ENCODE measurements around the gene HSPA12A. TPM values are rescaled to one million over a fixed set of nuclear protein-coding genes. Genes with fewer than 3 reads are reported as not detected.

Gene HSPA12A
- total and polyA plus RNA-seq, 9 of the 15 experiments (the other 6 are each of a cell fraction or from before 2014, with no cell fraction given), result 0.01 to 0.18 (median 0.04) TPM; not detected in 4

GRCh38 chr10:116708391-116708821 lies 34.0 kb downstream of the HSPA12A start (continued):
- TF ChIP-seq ZBTB49 (CRISPR knock-in tag; IDR thresholded peaks at IDR 0.05; ENCODE audit: borderline replicate concordance) (no peak), ZNF232 (CRISPR knock-in tag; IDR thresholded peaks at IDR 0.05) (no peak), ILK (tag; IDR thresholded peaks at IDR 0.05; ENCODE audit: borderline replicate concordance, low read depth) (no peak), ZNF431 (CRISPR knock-in tag; IDR thresholded peaks at IDR 0.05) (no peak)

GRCh38 chr10:116707981-116708380 lies 34.4 kb downstream of the HSPA12A start:
- DNase-seq (ENCODE audit: extremely low read depth in 1 of 4, low spot score in 3 of 4) (no peak), FAIRE-seq (no peak), ATAC-seq (no peak)
- no peaks in the 10 kb centered on the region for H3K9me1 ChIP-seq (ENCODE audit: control insufficient read depth, insufficient read depth, low read length)
- WGBS (ENCODE audit: insufficient coverage, low coverage, missing lambda C conversion rate), result 0% methylated on average over 7 of the region's 14 CpGs
- H3K27me3 ChIP-seq (ENCODE audit: control insufficient read depth in 2 of 2, insufficient read depth in 2 of 2, low read length in 2 of 2), result peaks cover 0 to 5% of the 10 kb centered on the region in 2 experiments; a peak in 1 of 5 replicates
- POLR2A ChIA-PET, result no interaction called here
- H3K9ac ChIP-seq (ENCODE audit: insufficient read depth in 1 of 2, low read depth in 2 of 2, low read length in 2 of 2), result no peak overlapping the region
- H3K4me3 ChIP-seq, result no peak overlapping the region
- H3K4me1 ChIP-seq (replicated peaks in 1 of 2; ENCODE audit: control insufficient read depth in 2 of 2, insufficient read depth in 2 of 2, low read length in 2 of 2), result no peaks in the 10 kb centered on the region
- CTCF ChIA-PET (ENCODE audit: low intra/inter-chr PET ratio), result no interaction called here
- no peak overlapping the region for H2AFZ ChIP-seq (ENCODE audit: low read depth, low read length)
- no TSS peak for BruUV-seq (replicated peaks)
- in situ Hi-C loops (cut with MboI) (no loop called here), intact Hi-C loops (cut with micrococcal nuclease) (no loop called here)
- H3K9me3 ChIP-seq (replicated peaks; ENCODE audit: control insufficient read depth, insufficient read depth, low read depth, low read length), result no peaks in the 10 kb centered on the region
- no peaks in the 10 kb centered on the region for H3K79me2 ChIP-seq (ENCODE audit: control insufficient read depth, insufficient read depth, low read length)
- H3K4me2 ChIP-seq (ENCODE audit: insufficient read depth, low read length), result no peak overlapping the region
- H3K27ac ChIP-seq (ENCODE audit: extremely low read depth, low read depth, low read length), result no peak overlapping the region
- H4K20me1 ChIP-seq (replicated peaks; ENCODE audit: control insufficient read depth, insufficient read depth, low read length), result no peaks in the 10 kb centered on the region
- H3K36me3 ChIP-seq (ENCODE audit: control insufficient read depth, insufficient read depth, low read length), result no peaks in the 10 kb centered on the region
- TF ChIP-seq CC2D1A (IDR thresholded peaks at IDR 0.05), result no peak
- TF ChIP-seq RBM22 (IDR thresholded peaks at IDR 0.05; ENCODE audit: low read depth, low read length, poor library complexity, severe bottlenecking), result no peak
- no peak for TF ChIP-seq CXXC5 (CRISPR knock-in tag; IDR thresholded peaks at IDR 0.05)
- no peak for TF ChIP-seq SOX6 (IDR thresholded peaks at IDR 0.05)
- TF ChIP-seq PTRF (tag; IDR thresholded peaks at IDR 0.05), result no peak
- TF ChIP-seq XRCC3 (IDR thresholded peaks at IDR 0.05), result no peak
- no peak for TF ChIP-seq CREM (IDR thresholded peaks at IDR 0.05; ENCODE audit: low read depth)
- no peak for TF ChIP-seq UBTF (IDR thresholded peaks at IDR 0.05; ENCODE audit: borderline replicate concordance in 1 of 2, low read depth in 2 of 2, low read length in 2 of 2)
- no peak for TF ChIP-seq RBM15 (IDR thresholded peaks at IDR 0.05; ENCODE audit: insufficient read depth, low read length)
- no peak for TF ChIP-seq ARID1B (IDR thresholded peaks at IDR 0.05)
- TF ChIP-seq ELF4 (CRISPR knock-in tag; IDR thresholded peaks at IDR 0.05), result no peak
- TF ChIP-seq KDM2B (CRISPR knock-in tag; IDR thresholded peaks at IDR 0.05), result no peak

Measured in K562 (cell line).